NB4 (cell line): ENCODE results near the gene P2RX6.

ENCODE experiments used
- DNase-seq: peaks from one replicate; pipeline ENCODE4 v3.0.0; 2010; ENCODE audit warnings: low read depth
- H3K4me3 ChIP-seq: one replicate; pipeline ENCODE4 v1.5.1; 2011; ENCODE audit warnings: mild to moderate bottlenecking, low read depth, low read length, moderate library complexity
- CTCF ChIP-seq: IDR thresholded peaks from one replicate; pipeline ENCODE4 v1.5.1; 2012; ENCODE audit warnings: low read depth, low read length
- MAX ChIP-seq: IDR thresholded peaks from 2 replicates; pipeline ENCODE4 v1.6.1; 2011; ENCODE audit warnings: low read depth, low read length
- MYC ChIP-seq: IDR thresholded peaks from 2 replicates; pipeline ENCODE4 v1.6.1; 2011; ENCODE audit warnings: low read depth, low read length
- POLR2A ChIP-seq: IDR thresholded peaks from 2 replicates; pipeline ENCODE4 v1.6.1; 2011; ENCODE audit warnings: mild to moderate bottlenecking; ENCODE audit not compliant: insufficient read length; ENCODE audit errors: extremely low read depth

Gene P2RX6

GRCh38 chr22:20998411-20999336 is 16.3 kb upstream of the P2RX6 start:
- no peak for DNase-seq
- no peak overlapping the region for H3K4me3 ChIP-seq

GRCh38 chr22:20999350-21000206 is 15.4 kb upstream of the P2RX6 start:
- peak overlapping the region; percentile 88 for H3K4me3 ChIP-seq
- no peak for TF ChIP-seq POLR2A
- TF ChIP-seq CTCF = no peak
- no peak for TF ChIP-seq MAX
- TF ChIP-seq MYC = no peak
- no peak for DNase-seq

More at GRCh38 chr22:20998411-20999336, 16.3 kb upstream of the P2RX6 start:
- TF ChIP-seq MAX (no peak), CTCF (no peak), POLR2A (no peak), MYC (no peak)

- DNase-seq = no peak
- no peak for TF ChIP-seq MYC
- TF ChIP-seq POLR2A = no peak
- no peak for TF ChIP-seq CTCF
- TF ChIP-seq MAX = no peak
- H3K4me3 ChIP-seq = peak overlapping the region; percentile 88
Measured at GRCh38 chr22:21000207-21000986, 14.6 kb upstream of the P2RX6 start.

GRCh38 chr22:21000987-21001600 is 13.9 kb upstream of the P2RX6 start:
- TF ChIP-seq MYC (no peak), MAX (no peak), POLR2A (no peak), CTCF (no peak)
- H3K4me3 ChIP-seq = peak overlapping the region; percentile 88
- no peak for DNase-seq
